NCI-H1105 treated with DMSO at 0.1 percent for 48 hours (cell line): ENCODE measurements around the gene CARD19.

Source experiments
- DNase-seq: peaks from one replicate; lab custom pipeline; 2025; lab: John Stamatoyannopoulos, UW

The CARD19 gene

DNA sequence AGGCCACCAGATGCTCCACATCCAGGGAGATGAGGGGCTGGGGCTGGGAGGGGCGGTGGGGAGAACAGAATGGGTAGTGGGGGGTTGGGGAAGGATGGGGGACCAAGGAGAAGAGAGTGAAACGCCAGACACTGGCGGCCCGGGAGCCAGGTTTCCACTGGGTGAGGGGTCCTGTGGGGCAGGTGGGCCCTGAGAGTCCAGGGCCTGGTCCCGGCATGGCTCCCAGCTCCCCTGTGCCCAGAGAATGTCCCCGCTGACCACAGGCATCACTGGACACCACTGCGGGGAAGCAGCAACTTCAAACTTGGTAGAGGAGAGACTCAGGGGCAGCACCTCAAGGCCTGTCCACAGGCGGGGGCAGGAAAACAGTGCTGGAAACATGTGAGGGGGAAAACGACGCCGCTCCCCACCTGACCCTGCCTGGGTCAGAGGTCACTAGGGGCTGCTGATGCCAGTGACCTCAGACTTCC is 24.9 kb downstream of the CARD19 start:
- no peak for DNase-seq

DNA sequence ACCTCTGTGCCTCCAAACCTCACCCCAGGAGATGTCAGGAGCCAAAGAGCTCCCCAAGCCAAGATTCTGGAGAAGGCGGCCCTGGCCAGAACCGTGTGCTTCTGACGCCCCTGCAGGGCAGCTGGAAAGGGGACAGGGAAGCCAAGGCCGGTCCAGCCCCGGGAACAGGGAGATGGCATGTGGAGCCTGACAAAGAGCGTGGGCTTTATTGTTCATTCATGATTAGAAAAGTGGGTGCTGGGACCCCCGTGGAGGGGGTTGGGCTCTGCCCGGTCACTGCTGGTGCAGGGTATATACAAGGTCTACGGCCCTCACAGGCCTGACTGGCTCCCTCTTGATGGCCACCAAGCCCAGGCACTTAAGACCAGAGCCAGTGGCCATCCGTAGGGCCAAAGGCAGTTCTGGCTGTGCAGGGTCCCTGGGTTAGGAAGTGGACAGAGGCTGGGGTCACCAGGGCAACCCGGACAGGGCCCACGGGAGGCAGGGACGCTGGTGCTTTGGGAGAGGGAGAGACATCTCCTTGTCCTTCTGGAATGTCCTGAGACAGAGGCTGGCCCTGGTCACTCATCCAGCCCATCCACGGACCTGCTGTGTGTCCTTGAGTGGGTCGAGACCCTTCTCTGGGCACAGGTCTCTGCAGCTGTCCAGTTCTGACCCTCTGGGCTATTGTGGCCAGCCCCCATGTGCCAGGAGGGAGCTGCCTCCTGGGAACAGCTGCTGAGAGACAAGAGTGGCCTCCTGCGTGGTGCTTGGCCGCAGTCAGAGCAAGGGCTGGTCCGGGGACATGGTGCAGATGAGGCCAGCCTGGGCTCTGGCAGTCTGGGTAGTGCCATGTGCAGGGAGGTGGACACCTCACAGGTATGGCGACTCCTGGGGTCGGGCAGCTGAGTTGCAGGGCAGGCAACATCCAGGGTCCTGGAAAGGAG is 25.6 kb downstream of the CARD19 start:
- DNase-seq: no peak

DNA sequence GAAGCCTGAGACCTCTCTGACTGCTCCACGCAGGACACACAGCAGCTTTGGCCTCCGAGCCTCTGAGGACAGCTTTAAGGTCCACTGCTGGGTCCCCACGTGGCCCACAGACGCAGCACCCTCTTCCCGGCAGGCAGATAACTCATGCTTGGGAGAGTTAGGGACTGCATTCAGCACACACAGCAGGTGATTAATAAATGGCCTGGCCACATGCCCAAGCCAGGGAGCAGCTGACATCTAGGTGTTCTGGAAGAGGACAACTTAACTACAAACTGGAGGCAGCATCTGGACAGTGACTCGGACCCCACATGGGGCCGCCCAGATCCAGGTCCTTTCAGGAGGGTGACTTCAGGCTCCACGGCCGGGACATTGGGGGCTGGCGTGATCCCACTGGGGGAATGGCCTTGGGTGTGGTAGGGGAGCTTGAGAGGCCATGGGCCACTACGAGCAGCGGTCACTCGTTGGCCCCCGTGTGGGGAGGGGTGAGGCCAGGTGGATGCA is 26.8 kb downstream of the CARD19 start:
- no peak for DNase-seq

DNA sequence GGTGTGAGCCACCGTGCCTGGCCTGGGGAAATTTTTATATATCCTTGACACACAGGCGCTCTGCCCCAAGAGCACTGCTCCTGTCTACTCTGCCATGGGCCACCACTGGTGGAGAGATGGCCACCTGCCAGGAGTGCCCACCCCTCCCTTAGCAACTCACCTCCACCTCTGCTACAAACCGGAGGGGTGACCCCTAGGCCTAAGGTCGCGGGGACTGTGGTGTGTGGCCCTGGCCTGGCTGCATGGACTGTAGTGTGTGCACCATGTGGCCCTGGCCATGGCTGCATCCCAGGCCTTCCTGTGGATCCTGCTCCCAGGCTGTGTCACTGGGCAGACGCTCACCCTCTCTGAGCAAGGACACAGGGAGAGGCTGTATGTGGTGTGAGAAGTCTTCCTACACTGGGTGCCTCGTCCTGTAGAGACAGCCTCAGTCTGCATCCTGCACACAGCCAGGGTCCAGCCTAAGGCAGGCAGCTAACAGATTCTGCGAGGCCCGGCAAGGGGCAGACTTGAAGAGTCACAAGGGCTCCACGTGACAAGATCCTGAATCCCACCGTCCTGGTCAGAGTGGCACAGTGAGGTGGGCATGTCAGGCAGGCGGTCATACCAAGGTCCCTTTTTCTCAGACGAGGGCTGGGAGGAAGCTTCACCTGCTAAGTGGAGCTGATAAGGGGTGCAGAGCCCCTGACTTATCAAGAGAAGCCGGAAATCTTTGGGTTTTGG is 27.7 kb downstream of the CARD19 start:
- no peak for DNase-seq

DNA sequence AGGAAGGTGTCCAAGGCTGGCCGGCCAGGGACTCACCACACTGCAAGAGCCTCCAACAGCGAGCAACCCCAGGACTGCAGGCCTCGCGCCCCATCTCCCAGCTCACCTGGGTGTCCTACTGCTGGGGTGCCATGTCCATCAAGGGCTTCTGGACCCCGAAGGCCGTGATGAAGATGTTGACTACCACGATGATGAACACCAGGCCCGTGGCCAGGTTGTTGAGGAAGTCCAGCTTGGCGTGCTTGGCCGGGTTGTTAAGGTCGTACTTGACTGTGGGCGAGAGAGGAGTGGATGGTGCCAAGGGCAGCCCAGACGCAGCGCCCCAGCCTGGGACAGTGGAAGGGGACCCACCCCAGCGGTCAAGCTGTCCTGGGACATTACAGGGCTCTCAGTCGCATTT is 28.8 kb downstream of the CARD19 start:
- no peak for DNase-seq

DNA sequence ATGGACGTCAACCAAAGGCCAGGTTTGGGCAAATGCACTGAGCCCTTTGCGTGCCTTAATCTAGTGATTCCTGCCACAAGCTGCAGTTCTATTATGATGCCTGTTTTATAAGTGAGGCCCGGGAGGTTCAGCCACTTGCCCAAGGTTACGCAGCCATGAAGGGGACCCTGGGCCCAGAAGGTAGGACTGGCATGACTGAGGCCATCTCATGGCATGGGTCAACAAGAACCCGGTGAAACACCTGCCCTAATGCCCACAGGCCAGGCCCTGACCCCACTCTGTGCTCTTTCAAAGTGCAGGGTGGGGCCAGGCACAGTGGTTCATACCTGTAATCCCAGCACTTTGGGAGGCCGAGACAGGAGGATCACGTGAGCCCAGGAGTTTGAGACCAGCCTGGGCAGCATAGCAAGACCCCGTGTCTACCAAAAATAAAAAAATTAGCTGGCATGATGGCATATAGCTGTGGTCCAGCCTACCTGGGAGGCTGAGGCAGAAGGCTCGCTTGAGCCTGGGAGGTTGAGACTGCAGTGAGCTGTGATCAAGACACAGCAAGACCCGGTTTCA is 29.4 kb downstream of the CARD19 start:
- no peak for DNase-seq

DNA sequence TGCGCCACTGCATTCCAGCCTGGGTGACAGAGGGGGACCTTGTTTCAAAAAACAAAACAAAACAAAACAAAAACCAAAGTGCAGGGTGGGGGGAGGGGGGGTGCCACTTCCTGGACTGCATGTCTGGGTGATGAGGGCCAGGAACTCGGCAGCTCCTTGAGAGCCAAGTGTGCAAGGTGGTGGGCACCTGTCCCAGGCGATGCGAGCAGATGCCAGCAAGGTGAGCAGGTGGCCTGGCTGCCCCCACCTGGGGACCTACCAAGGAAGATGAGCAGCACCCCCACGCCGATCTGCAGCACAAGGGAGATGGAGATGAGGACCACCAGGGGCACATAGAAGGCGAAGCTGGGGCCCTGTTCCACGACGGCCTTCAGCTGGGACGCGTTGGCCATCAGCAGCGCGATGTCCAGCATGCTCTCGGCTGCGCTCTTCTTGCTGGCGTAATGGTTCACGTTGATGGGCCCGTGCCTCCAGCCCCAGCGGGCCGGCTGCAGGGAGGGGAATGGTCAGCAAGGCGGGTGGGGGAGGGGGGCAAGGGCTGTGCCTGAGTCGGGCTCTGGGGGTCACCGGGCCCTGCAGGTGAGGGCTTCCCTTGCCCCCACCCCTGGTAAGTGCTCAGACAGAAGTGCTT is 30.2 kb downstream of the CARD19 start:
- DNase-seq: no peak

DNA sequence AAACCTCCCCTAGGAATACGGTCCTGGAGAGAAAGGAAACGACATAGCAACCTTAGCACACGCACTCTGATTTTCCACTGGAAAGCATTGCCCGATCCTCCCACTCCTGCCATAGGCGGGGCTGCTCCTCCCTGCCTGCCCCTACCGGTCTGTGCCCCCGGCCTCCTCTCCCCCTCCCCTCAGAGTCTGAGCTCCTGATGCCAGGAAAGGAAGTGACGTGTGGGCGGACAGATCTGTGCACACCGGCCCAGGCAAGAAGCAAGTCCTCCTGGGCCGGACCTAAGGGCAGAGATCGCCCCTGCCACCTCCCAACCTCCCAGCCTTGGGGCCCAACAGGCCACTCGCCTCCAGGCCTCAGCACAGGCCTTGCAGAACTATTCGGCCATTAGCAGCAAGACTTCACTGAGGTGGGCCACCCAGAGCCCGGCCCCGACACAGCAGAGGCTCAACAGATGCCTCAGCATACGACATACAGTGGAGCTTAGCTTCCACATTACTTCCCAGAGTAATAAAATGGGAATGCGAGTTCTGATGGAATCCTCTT is 30.9 kb downstream of the CARD19 start:
- no peak for DNase-seq

DNA sequence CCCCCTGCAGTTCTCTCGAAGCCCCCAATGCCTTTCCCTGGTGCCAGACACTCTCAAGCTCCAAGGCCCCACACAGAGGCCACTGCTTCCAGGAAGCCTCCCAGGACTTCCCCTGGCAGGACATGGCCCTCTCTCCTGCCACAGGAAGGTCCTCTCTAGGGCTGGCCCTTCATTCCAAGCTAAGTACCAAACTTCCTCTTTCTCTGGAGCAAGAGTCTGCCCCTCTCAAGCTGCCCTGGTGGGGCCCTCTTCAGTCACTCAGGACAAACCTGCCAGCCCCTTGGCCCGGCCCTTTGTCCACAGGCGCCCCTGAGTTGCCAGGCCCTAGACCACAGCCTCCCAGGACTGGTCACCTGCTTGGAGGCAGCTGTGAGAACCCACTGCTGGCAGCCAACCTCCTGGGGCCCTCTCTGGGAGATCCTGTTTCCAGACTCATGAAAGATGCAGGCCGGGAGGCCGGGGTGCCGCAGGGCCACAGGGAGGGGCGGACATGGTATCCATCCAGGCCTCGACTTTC is 31.4 kb downstream of the CARD19 start:
- DNase-seq: no peak

DNA sequence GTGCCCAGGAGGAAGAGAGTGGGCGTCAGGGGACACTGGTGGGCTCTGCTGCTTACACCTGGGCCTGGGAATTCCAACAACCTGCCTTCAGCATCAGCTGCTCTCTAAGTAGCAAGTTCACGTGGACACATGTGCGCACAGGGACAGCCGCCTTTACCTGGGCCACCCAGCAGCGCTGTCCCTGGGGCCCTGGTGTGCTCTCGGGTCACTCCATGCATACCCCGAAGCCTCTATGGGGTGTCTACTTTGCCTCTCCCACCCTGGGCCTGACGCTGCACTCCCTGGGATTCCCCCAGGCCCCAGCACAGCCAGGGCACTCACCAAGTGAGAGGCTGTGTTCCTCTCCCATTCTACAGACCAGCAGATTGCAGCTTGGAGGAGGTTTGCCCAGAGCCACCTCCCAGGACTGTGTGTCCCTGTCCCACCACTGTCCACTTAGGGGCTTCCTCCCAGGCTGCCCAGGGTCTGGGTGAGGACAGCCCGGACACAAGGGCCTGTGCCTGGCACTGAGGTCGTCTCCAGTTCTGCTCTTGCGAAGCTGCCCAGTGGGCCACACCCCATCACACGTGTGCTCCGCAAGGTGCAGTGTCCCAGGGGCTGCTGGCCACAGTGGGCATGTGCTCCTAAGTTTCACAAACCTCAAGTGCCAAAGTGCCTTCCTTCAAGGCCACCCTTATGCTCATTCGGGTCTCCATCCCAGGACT is 32.1 kb downstream of the CARD19 start:
- DNase-seq: no peak

DNA sequence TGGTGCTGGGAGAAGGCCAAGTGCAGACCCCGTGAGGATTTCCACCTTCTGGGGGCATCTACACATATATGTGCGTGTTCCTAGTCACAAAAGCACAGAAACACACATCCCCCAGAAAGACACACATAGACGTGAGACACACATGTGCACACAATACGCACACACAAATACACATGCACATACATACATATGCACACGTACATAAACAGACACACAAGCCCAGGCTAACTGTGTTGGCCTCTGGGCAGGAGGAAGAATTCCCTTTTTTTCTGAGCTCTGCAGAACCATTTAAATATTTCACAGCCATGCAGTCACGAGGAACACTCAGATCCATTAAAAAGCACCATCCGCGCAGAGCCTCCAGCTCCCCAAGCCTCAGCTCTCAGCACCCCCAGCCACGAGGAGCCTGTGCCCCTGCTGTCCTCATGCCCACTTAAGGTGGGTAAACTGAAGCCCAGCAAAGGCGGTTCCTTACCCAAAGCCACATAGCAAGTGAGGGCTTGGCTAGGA is 32.8 kb downstream of the CARD19 start:
- DNase-seq: no peak

DNA sequence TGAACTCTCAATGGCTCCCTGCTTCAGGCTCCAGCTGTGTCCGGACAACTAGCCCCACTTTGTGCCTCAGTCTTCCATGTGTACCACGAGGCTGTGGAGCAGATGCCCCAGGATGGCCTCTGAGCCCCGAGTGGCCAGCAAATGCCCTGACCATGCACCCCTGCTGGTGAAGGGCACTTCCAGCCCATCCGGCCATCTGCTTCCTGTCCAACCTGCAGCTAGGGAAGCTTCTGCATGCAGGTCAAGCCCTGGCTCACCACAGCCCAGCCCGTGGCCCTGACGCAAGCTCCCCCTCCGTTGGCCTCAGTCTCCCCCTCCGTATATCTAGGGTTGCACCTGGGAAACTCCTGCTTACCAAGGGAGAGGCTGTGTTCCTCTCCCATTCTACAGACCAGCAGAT is 33.3 kb downstream of the CARD19 start:
- no peak for DNase-seq

DNA sequence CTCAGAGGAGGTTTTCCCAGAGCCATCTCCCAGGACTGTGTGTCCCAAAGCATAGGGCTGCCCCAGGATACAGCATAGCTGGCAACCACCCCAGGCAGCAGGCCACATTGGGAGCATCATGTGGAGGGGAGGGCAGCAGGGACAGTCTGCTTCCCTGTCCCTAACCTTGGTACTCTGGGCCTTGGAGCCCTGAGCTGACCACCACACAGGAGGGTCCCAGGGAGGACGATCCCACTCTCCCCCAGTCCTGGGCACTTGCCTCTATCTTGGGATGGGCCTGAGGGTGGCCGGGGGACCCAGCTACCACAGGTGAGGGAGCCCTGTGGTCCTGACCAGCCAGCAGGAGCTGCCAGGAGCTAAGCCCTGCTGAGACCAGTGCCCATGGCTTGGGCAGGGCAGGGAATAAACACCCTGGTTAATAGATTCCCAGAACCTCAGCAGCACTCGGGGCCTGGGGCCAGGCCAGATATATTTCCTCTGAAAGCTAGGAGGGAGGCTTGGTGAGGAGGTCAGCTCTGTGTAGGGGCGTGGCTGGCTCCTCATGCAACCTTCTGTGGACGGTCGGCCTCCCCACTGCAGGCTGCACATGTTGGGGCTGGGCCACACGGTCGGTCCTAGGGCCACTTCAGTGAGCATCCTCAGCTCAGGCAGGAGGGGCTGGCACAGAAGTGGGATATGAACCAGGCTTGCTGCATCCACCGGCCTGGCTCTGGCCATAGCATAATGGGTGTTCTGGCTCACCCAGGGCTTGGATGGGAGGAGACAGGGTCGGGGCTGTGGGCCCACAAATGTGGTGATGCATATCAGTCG is 33.9 kb downstream of the CARD19 start:
- DNase-seq: no peak

DNA sequence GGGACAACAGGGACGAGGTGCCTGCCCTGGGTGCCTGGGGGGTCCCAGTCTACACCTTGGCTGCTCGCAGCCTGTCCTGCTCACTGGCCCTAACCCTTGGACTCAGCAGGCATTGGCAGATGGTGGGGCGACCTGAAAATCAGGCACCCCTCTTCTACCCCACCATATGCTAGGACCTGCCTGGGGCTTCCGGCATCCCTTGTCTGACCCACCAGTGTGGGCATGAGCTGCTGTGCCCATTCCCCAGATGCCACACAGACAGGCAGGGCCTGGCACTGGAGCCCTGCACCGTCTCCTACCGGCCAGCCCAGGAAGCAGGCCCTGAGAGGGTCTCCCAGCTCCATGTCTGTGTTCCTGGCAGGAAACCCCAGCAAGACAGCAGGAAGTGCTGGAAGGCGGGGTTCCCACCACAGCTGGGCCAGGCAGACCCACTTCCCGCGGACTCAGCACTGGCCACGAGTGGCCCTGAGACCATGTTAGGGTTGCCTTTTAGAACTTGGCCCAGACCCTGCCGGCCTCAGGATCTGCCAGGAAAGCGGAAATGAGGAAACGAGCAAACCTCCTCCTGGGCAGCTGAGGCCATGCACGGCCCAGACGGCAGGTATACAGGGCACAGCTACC is 35.0 kb downstream of the CARD19 start:
- DNase-seq: no peak

DNA sequence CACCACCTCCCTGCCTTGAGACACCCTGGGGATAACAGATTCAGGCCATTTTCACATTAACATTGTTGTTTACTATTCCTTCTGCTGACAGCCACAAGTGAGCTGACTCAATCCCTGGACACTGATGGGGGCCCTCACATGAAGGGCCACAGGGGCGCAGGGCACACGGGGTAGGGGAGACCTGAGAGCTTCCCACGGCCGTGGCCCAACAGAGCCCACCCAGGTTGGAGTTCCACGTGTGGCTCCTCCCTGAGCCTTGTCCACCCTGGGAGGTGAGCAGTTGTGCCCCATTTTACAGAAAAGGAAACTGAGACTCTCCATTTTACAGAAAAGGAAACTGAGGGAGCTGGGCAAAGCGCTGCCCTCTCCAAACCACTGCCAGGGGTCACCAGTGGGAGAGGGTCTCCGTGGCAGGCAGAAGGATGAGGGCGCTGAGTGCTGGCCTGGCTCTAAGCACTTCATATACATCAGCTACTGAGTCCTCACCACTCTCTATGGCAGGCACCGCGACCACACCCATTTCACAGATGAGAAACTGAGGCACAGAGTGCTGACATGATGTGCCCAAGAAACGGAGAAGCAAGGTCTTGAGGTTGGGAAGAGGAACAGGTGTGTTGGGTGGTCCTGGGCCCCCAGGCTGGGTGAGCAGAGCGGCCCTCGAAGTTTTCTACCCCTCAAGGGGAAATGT is 35.7 kb downstream of the CARD19 start:
- DNase-seq: no peak

DNA sequence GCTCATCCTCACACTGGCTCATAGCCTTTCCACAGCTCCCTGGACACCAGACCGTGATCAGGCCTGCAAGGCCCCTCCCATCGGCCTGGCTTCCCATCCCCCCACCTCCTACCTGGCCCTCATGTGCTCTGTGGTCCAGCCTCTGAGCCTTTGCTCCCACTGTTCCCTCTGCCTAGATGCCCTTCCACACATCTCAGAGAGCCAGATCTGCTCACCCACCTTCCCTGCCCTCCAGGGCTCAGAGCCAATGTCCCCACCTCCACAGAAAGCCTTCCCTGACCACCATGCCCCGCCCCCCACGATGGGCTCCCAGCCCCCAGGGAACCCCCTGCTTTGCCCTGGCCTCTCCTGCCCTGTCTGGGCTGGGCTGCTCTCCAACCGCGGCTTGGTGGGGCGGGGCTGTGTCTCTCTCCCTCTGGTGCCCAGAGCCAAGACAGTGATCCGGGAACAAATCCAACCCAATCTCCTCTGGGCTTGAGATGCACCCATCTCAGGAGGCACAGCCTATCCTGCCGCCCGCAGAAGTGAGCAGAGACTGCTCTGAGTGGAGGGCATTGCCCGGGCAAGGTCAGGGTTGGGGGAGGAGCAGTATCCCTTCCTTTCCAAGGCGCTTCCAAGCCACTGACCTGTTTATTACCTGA is 36.4 kb downstream of the CARD19 start:
- DNase-seq: no peak

DNA sequence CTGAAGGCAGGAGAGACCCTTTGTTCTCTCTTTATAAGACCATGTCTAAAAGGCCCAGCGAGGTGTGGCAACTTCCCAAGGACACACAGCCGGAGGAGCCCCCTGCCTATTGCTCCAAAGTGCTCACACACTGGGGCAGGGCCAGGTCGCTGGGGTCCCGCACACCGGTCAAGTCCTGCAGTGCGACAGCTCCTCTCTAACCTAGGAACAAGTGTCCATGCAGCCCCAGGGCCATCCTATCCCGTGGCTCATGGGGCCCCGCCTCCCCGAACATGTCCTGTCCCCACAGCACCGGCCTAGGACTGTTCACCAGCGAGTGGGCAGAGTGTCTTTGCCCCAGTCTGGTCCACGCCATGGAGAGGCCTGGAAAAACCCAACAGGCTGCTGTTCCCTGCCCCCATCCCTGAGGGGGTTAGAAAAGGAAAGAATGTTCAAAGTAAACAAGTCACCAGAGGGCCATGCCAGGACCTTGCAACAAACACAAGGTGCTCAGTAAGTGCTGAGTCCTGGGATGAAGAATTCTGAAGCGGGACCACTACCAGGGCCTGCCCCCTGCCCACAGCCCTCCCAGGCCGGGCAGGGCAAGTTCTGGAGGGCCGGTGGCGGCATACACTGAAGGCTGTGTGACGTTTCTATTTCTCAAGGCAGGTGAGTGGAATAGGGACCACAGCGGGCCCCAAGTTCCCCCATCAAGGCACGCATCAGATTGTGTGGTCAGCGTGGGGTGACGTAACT is 37.1 kb downstream of the CARD19 start:
- no peak for DNase-seq

DNA sequence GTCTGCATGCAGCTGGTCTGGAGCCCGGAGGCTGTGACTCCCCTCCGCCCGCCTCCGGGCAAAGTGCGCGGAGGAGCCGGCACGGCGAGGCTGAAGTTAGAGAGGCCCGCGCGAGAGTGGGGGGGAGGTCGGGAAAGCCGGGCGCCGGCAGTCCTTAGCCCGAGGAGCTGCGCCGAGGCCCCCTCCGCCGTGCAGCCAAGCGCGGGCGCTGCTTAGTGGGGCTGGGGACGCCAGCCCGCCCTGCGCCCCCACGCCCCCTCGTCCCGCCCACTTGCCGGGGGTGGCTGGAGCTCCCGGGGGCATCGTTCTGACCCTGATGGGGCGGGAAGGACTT is 37.6 kb downstream of the CARD19 start:
- peak; percentile 41 for DNase-seq
